Pancreas (tissue), 10 donors: ENCODE data around the gene BRINP2. TPM values are rescaled to one million over a fixed set of nuclear protein-coding genes. Genes with fewer than 3 reads are reported as not detected.

ENCODE experiments used
- ATAC-seq, 4 donors: fragments of 200-7000 bp; cut with Tn5 transposase; one replicate each; pipeline versions ENCODE4 v1.8.0 to v1.9.1; 2020; ENCODE audit warnings: mild to moderate bottlenecking in 4 of 4, moderate library complexity in 4 of 4
- DNase-seq, 6 donors: peaks; one replicate each; pipeline ENCODE4 v3.0.0-alpha.2; 2020
- FAIRE-seq: peaks from 2 replicates; lab custom pipeline; 2012; peaks lifted over from hg19 to GRCh38; lab: Jason Lieb, UNC
- H3K27ac ChIP-seq, 4 donors: fragments of 200-600 bp; sonication (generic); 1 replicate in 3 of 4; 2 replicates in 1 of 4; pipeline versions ENCODE4 v1.5.0 to v1.8.0; 2020
- H3K27me3 ChIP-seq, 4 donors: fragments of 200-600 bp; one replicate each; pipeline ENCODE4 v1.8.0; 2021
- H3K36me3 ChIP-seq, 3 donors: fragments of 200-600 bp; sonication (generic) in 1 of 3; one replicate each; pipeline versions ENCODE4 v1.5.0 to v1.8.0; 2020 to 2021
- H3K4me1 ChIP-seq, 3 donors: fragments of 200-600 bp; one replicate each; pipeline ENCODE4 v1.8.0; 2021
- H3K4me3 ChIP-seq, 4 donors: fragments of 200-600 bp; sonication (generic) in 2 of 4; one replicate each; pipeline versions ENCODE4 v1.5.0 to v1.8.0; 2020 to 2021
- H3K9me3 ChIP-seq, 4 donors: fragments of 200-600 bp; one replicate each; pipeline ENCODE4 v1.8.0; 2021
- CTCF ChIP-seq, 4 donors: fragments of 200-600 bp; sonication (generic) in 3 of 4; IDR thresholded peaks; one replicate each; pipeline versions ENCODE4 v1.5.0 to v1.8.0; 2021; ENCODE audit warnings: antibody characterized with exemption in 4 of 4
- WGBS, 2 donors: extraction: QIAGEN DNeasy Blood & Tissue Kit; methylation state at CpG; one replicate each; pipeline ENCODE4 v1.1.7; 2013; 5-methylcytosine and 5-hydroxymethylcytosine counted together
- intact Hi-C, 3 donors: fragments of 100-400 bp; cut with DNase I; formaldehyde crosslinking; loops; one replicate each; pipeline versions ENCODE4 v1.11.1 to v1.14.2; 2022
- polyA plus RNA-seq, 2 donors: library from polyadenylated mRNA; stranded (reverse); fragments of 200-250 nt; gene quantifications; one replicate each; pipeline ENCODE4 v1.2.3, GENCODE V29; 2013
- total RNA-seq, 6 donors: library from RNA; stranded (reverse); fragmentation: NEBNext Ultra II Directional in 4 of 6; extraction: Animal tissue kit (Norgen Biotek cat#: 25700) in 4 of 6; gene quantifications; one replicate each; pipeline versions ENCODE4 v1.2.1 to v1.2.4, GENCODE V29; 2021 to 2023
- donor health status: healthy with polysubstance abuse.
- donor health status: DM: no; HTN: no; CAD: no; lungs with moderate emphysema.
- donor health status: DM: no; HTN: no; CAD: no.
- donor health status: control.
- donor health status: control.
- donor health status: Bipolar disorder and iron deficiency.
- donor health status: DM: yes; HTN: yes; CAD: no.
- donor health status: DM: no; HTN: no; CAD: no.
- donor health status: DM: no; HTN: no; CAD: no.
- donor health status: DM: yes; HTN: yes; CAD: no.

Gene BRINP2
- total and polyA plus RNA-seq, 8 donors, result 0.04 to 0.23 (median 0.19) TPM; not detected in 5

DNA sequence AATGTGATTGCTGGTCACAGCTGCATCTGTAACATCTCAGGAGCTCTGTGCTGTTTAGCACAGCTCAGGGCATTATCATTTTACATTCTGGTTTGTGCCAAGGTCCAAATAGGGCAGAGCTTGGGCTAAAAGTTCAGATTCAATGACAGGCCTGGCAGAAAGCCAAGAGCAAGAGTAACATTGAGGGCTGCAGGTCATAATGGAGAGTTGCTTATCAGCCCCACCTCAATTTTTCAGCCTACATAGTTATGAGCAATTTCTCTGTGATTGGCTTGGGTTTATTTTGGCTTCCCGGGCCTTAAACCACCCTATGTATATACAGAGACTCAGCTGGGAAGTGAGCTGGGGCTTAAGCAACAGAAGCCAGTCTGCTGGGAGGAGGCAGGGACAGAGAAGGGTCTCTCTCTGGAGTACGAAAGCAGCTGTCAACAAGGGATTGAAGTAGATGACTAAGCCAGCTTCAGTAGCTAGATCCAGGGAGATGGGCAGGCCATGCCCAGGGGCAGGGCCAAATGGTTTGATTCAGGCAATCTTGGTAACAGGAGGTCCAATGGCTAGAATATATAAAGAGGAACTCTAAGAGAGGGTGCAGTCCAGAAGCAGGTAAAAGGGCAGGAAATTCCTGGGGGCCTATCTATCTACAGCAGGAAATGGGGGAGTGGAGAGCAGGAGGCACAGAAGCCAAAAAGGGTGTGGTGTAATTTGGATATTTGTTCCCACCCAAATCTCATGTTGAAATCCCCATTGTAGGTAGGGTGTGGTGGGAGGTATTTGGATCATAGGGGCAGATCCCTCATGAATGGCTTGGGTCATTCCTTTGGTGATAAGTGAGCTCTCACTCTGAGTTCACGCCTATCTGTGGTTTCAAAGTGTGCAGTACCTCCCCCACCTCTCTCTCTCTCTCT, 49.0 kb downstream of the BRINP2 start:
- ATAC-seq (no peak), FAIRE-seq (no peak), DNase-seq (no peak)
- H3K27me3 ChIP-seq, result no peaks in the 10 kb centered on the region
- no peaks in the 10 kb centered on the region for H3K36me3 ChIP-seq
- TF ChIP-seq CTCF (IDR thresholded peaks at IDR 0.05), result no peak
- 73 to 86% methylated on average over 3 of the region's 3 CpGs for WGBS, 2 donors
- no peak overlapping the region for H3K4me3 ChIP-seq
- H3K9me3 ChIP-seq, result no peaks in the 10 kb centered on the region
- intact Hi-C loops, result no loop called here
- H3K27ac ChIP-seq, result no peak overlapping the region
- H3K4me1 ChIP-seq, result no peaks in the 10 kb centered on the region

DNA sequence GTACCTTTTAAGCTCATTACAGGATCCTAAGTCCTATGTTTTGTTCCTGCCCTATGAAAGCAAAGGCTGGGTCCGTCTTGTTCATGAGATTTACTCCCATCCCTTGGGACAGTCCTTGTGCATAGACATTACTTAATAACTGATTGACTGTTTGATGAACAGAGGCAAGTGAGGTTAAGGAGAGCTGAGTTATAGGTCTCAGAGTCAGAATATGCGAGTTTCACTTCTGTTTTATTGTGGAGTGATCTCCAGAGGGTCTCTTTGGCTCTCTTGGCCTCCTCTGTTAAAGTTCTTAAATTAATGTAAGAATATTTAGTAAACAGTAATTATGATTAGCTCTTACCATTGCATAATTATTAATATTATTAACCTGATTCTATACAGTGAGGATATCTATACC, 52.6 kb downstream of the BRINP2 start:
- Histone ChIP-seq H3K27me3 (no peaks in the 10 kb centered on the region), H3K36me3 (no peaks in the 10 kb centered on the region), H3K4me3 (no peak overlapping the region), H3K9me3 (no peaks in the 10 kb centered on the region), H3K27ac (no peak overlapping the region), H3K4me1 (no peaks in the 10 kb centered on the region)
- intact Hi-C loops, result no loop called here
- WGBS, 2 donors, result 86 to 89% methylated on average over 2 of the region's 2 CpGs
- ATAC-seq, result no peak
- TF ChIP-seq CTCF (IDR thresholded peaks at IDR 0.05), result no peak
- FAIRE-seq, result no peak
- no peak for DNase-seq

DNA sequence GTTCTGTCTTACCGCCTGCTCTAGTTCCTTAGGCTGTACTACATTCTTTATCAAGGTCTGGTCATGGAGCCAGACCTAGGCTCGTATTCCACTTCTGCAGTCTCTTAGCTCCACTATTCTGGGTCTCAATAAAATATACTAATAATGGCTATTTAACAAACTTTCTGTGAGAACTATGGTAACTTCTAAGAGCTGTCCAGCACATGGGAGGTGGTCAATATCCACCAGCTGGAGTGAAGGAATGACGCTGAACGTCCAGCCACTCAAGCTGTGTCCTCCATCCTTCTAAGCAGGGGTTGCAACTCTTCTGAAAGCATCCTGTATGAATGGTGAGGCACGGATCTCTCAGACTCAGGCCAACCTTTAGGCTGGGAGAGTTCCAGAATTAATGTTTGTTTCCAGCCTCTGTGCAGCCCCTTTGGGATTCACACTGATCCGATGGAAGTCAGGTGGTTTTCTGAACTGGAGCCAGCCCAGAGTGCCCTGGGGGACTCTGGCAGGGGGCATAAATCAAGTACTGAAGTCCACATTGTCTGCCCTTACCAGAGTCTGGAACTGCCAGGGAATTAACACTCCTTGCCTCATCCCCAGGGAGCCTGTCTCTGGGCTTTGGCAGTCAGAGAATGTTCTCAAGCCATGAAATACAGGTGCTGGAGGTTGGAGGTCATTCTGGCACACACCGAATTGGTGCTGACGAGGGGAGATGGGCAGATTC, 57.4 kb downstream of the BRINP2 start:
- DNase-seq, result no peak
- no peak overlapping the region for H3K27ac ChIP-seq
- intact Hi-C loops, result no loop called here
- ATAC-seq, result no peak
- H3K36me3 ChIP-seq, result no peaks in the 10 kb centered on the region
- no peak for TF ChIP-seq CTCF (IDR thresholded peaks at IDR 0.05)
- no peaks in the 10 kb centered on the region for H3K4me1 ChIP-seq
- no peak for FAIRE-seq
- 58 to 65% methylated on average over 8 of the region's 8 CpGs for WGBS, 2 donors
- H3K4me3 ChIP-seq, result no peak overlapping the region
- no peaks in the 10 kb centered on the region for H3K9me3 ChIP-seq
- H3K27me3 ChIP-seq, result no peaks in the 10 kb centered on the region

- DNase-seq (no peak), ATAC-seq (no peak), FAIRE-seq (no peak)
- intact Hi-C loops, result no loop called here
- no peak for TF ChIP-seq CTCF (IDR thresholded peaks at IDR 0.05)
- Histone ChIP-seq H3K36me3 (no peaks in the 10 kb centered on the region), H3K4me1 (no peaks in the 10 kb centered on the region), H3K4me3 (no peak overlapping the region), H3K27ac (no peak overlapping the region), H3K27me3 (no peaks in the 10 kb centered on the region), H3K9me3 (no peaks in the 10 kb centered on the region)
- 74 to 85% methylated on average over 4 of the region's 4 CpGs for WGBS, 2 donors
These were observed 57.9 kb downstream of the BRINP2 start for GRCh38 chr1:177228693-177229065.
